Measurements from ENCODE around the gene NCOR2.

NCOR2 gene

DNA sequence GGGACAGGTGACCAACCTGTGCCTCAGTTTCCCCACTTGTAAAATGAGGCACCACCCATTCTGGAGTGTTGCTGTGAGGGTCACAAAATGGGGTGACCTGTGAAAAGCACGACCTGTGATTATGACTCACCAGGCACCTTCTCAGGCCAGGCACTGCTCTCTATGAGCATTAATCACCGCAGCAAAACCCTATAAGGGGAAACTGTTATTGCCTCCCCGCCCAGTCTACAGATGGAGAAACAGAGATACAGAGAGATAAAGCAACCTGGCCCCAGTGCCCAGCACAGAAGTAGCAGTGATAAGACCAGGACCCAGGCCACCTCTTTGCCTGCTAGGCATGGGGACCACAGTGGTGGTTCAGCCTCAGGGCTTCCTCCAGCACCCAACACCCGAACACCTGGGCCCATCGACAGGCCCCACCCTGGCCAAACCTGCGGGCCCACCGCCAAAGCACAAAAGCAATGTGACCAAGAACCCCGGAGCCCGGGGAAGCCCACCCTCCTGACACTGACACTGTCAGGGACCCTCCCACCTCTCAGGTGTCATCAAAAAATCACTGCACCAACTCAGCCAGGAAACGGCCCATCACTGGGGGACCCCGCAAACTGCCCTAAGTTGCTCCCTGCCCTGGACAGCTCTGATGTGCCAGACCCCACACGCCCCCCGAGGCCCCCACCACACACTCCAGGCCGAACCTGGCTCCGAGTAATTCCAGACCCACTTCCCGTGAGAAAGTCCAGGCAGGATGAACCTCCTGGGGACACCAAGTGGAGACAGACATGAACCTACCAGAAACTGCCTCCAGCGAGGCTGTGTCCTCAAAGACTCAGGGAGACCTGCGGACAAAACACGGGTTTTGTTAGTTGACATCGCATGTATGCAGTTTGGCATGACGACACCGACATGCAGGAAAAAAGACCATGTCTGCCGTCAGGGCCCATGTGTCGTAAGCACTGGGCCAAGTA is 32.4 kb downstream of the NCOR2 start:
- ATAC-seq: no peak
- TF ChIP-seq ZFP30 (CRISPR knock-in tag; IDR thresholded peaks at IDR 0.05) (no peak), PPARA (CRISPR knock-in tag; IDR thresholded peaks at IDR 0.05; ENCODE audit: borderline replicate concordance) (no peak), RARB (CRISPR knock-in tag; IDR thresholded peaks at IDR 0.05) (no peak), ZC3H10 (CRISPR knock-in tag; IDR thresholded peaks at IDR 0.05) (no peak), ZNF565 (CRISPR knock-in tag; conservative IDR thresholded peaks at IDR 0.05; ENCODE audit: low read depth) (no peak), OSR1 (CRISPR knock-in tag; IDR thresholded peaks at IDR 0.05) (no peak)
- TF ChIP-seq, protein P1, sequence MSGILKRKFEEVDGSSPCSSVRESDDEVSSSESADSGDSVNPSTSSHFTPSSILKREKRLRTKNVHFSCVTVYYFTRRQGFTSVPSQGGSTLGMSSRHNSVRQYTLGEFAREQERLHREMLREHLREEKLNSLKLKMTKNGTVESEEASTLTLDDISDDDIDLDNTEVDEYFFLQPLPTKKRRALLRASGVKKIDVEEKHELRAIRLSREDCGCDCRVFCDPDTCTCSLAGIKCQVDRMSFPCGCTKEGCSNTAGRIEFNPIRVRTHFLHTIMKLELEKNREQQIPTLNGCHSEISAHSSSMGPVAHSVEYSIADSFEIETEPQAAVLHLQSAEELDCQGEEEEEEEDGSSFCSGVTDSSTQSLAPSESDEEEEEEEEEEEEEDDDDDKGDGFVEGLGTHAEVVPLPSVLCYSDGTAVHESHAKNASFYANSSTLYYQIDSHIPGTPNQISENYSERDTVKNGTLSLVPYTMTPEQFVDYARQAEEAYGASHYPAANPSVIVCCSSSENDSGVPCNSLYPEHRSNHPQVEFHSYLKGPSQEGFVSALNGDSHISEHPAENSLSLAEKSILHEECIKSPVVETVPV (CRISPR knock-in tag; IDR thresholded peaks at IDR 0.05): no peak
- TF ChIP-seq, protein P2, sequence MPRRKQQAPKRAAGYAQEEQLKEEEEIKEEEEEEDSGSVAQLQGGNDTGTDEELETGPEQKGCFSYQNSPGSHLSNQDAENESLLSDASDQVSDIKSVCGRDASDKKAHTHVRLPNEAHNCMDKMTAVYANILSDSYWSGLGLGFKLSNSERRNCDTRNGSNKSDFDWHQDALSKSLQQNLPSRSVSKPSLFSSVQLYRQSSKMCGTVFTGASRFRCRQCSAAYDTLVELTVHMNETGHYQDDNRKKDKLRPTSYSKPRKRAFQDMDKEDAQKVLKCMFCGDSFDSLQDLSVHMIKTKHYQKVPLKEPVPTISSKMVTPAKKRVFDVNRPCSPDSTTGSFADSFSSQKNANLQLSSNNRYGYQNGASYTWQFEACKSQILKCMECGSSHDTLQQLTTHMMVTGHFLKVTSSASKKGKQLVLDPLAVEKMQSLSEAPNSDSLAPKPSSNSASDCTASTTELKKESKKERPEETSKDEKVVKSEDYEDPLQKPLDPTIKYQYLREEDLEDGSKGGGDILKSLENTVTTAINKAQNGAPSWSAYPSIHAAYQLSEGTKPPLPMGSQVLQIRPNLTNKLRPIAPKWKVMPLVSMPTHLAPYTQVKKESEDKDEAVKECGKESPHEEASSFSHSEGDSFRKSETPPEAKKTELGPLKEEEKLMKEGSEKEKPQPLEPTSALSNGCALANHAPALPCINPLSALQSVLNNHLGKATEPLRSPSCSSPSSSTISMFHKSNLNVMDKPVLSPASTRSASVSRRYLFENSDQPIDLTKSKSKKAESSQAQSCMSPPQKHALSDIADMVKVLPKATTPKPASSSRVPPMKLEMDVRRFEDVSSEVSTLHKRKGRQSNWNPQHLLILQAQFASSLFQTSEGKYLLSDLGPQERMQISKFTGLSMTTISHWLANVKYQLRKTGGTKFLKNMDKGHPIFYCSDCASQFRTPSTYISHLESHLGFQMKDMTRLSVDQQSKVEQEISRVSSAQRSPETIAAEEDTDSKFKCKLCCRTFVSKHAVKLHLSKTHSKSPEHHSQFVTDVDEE (CRISPR knock-in tag; IDR thresholded peaks at IDR 0.05): no peak

DNA sequence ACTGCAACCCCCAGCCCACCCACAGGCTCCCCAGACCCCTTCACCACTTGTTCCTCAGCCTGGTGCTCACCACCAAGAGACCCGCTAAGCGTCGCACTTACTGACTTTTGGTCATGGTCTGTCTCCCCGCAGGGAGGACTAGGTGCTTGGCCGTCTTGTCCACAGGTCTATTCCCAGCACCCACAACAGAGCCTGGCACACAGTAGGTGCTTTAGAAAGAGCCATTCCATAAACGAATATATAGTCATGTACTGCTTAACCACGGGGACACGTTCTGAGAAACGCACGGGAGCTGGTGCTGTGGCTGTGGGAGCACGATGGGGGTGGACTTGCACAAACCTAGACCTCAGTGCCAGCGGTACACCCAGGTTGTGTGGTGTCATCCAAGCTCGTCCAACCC is 34.0 kb downstream of the NCOR2 start:
- TF ChIP-seq PPARA (CRISPR knock-in tag; IDR thresholded peaks at IDR 0.05; ENCODE audit: borderline replicate concordance) (no peak), OSR1 (CRISPR knock-in tag; IDR thresholded peaks at IDR 0.05) (no peak), ISL1 (CRISPR knock-in tag; IDR thresholded peaks at IDR 0.05) (no peak), ARNTL (CRISPR knock-in tag; IDR thresholded peaks at IDR 0.05; ENCODE audit: borderline replicate concordance, low read depth) (no peak), CSDC2 (CRISPR knock-in tag; IDR thresholded peaks at IDR 0.05) (no peak), ZNF70 (CRISPR knock-in tag; IDR thresholded peaks at IDR 0.05) (no peak), ZC3H10 (CRISPR knock-in tag; IDR thresholded peaks at IDR 0.05) (no peak), RARB (CRISPR knock-in tag; IDR thresholded peaks at IDR 0.05) (no peak), ZFP30 (CRISPR knock-in tag; IDR thresholded peaks at IDR 0.05) (no peak), TCF4 (CRISPR knock-in tag; IDR thresholded peaks at IDR 0.05; ENCODE audit: borderline replicate concordance) (no peak), ZNF8 (CRISPR knock-in tag; IDR thresholded peaks at IDR 0.05) (no peak), ESRRG (CRISPR knock-in tag; IDR thresholded peaks at IDR 0.05) (no peak), TOX (CRISPR knock-in tag; IDR thresholded peaks at IDR 0.05; ENCODE audit: borderline replicate concordance) (no peak)
- TF ChIP-seq, protein P3, sequence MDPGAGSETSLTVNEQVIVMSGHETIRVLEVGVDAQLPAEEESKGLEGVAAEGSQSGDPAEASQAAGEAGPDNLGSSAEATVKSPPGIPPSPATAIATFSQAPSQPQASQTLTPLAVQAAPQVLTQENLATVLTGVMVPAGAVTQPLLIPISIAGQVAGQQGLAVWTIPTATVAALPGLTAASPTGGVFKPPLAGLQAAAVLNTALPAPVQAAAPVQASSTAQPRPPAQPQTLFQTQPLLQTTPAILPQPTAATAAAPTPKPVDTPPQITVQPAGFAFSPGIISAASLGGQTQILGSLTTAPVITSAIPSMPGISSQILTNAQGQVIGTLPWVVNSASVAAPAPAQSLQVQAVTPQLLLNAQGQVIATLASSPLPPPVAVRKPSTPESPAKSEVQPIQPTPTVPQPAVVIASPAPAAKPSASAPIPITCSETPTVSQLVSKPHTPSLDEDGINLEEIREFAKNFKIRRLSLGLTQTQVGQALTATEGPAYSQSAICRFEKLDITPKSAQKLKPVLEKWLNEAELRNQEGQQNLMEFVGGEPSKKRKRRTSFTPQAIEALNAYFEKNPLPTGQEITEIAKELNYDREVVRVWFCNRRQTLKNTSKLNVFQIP (CRISPR knock-in tag; IDR thresholded peaks at IDR 0.05; ENCODE audit: borderline replicate concordance, low read depth): no peak
- TF ChIP-seq, protein P1 (CRISPR knock-in tag; IDR thresholded peaks at IDR 0.05): no peak
- TF ChIP-seq, protein P2 (CRISPR knock-in tag; IDR thresholded peaks at IDR 0.05): no peak
- TF ChIP-seq, protein P4, sequence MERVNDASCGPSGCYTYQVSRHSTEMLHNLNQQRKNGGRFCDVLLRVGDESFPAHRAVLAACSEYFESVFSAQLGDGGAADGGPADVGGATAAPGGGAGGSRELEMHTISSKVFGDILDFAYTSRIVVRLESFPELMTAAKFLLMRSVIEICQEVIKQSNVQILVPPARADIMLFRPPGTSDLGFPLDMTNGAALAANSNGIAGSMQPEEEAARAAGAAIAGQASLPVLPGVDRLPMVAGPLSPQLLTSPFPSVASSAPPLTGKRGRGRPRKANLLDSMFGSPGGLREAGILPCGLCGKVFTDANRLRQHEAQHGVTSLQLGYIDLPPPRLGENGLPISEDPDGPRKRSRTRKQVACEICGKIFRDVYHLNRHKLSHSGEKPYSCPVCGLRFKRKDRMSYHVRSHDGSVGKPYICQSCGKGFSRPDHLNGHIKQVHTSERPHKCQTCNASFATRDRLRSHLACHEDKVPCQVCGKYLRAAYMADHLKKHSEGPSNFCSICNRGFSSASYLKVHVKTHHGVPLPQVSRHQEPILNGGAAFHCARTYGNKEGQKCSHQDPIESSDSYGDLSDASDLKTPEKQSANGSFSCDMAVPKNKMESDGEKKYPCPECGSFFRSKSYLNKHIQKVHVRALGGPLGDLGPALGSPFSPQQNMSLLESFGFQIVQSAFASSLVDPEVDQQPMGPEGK (CRISPR knock-in tag; IDR thresholded peaks at IDR 0.05; ENCODE audit: borderline replicate concordance): no peak
- no peak for ATAC-seq
